ENCODE results near the gene CCDC88C. TPM values are rescaled to one million over a fixed set of nuclear protein-coding genes. Genes with fewer than 3 reads are reported as not detected.

Gene CCDC88C
- total RNA-seq, 1 donor: 0.36 TPM

DNA sequence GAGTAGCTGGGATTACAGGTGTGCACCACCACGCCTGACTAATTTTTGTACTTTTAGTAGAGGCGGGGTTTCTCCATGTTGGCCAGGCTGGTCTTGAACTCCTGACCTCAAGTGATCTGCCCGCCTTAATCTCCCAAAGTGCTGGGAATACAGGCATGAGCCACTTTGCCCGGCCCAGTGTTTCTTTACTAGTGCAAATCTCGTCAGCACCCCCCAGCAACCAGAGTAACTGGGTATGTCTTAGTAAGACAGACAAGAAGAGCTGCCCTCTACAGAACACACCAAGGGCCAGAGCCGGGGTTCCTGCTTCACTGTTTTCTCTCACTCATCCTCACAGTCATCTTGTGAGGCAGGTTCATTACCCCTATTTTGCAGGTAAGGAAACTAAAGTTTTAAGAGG lies 94.6 kb downstream of the CCDC88C start:
- Histone ChIP-seq H2AFZ (ENCODE audit: low read length) (peak overlapping the region; percentile 28), H4K20me1 (ENCODE audit: insufficient read depth, low read length) (no peaks in the 10 kb centered on the region), H3K9me3 (ENCODE audit: low read depth, low read length) (no peaks in the 10 kb centered on the region), H3K4me3 (ENCODE audit: insufficient read depth, low read length) (no peak overlapping the region), H3K79me2 (ENCODE audit: insufficient read depth, low read length) (no peaks in the 10 kb centered on the region), H3K27me3 (ENCODE audit: insufficient read depth, low read length) (no peaks in the 10 kb centered on the region), H3K4me1 (ENCODE audit: insufficient read depth, low read length) (peaks cover 10% of the 10 kb centered on the region), H3K4me2 (ENCODE audit: insufficient read depth, low read length) (no peak overlapping the region), H3K27ac (ENCODE audit: low read depth, low read length) (no peak overlapping the region), H3K36me3 (ENCODE audit: insufficient read depth, low read length) (no peaks in the 10 kb centered on the region)
- DNase-seq (ENCODE audit: insufficient read length, low spot score, missing footprints): peak; percentile 53
- TF ChIP-seq, protein P1, sequence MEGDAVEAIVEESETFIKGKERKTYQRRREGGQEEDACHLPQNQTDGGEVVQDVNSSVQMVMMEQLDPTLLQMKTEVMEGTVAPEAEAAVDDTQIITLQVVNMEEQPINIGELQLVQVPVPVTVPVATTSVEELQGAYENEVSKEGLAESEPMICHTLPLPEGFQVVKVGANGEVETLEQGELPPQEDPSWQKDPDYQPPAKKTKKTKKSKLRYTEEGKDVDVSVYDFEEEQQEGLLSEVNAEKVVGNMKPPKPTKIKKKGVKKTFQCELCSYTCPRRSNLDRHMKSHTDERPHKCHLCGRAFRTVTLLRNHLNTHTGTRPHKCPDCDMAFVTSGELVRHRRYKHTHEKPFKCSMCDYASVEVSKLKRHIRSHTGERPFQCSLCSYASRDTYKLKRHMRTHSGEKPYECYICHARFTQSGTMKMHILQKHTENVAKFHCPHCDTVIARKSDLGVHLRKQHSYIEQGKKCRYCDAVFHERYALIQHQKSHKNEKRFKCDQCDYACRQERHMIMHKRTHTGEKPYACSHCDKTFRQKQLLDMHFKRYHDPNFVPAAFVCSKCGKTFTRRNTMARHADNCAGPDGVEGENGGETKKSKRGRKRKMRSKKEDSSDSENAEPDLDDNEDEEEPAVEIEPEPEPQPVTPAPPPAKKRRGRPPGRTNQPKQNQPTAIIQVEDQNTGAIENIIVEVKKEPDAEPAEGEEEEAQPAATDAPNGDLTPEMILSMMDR (IDR thresholded peaks at IDR 0.05; ENCODE audit: extremely low read depth, low read depth, low read length): no peak

DNA sequence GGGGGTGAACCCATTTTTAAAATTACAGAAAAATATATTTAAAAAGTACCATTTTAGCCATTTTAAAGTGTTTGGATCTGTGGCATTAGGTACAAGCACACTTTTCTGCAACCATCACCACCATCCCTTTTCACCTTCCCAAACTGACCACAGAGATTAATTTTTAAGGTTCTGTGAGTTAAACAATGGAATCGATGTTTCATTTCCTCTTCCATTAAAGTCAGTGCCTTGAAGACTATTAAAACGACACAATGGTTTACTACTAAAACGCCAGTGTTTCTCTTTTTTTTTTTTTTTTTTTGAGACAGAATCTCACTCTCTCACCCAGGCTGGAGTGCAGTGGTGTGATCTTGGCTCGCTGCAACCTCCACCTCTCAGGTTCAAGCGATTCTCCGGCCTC lies 95.0 kb downstream of the CCDC88C start:
- H3K36me3 ChIP-seq (ENCODE audit: insufficient read depth, low read length): no peaks in the 10 kb centered on the region

DNA sequence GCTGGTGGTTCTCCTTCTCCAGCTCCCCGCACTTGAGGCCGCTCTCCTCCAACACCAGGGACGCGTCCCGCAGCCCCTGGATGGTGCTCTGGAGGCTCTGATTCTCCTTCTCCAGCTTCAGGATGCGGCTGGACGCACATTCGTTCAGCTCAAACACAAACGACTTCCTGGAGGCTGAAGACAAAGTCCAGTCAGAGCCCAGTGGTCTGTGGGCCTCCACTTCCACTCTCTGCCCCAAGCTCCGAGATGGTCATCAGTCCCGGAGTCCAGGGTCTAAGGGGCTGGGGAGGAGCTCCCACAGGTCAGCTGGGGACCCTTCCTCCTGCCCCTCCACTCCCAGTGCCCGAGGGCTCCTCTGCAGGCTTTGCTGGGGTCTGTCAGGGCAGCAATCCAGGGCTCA lies 96.5 kb downstream of the CCDC88C start:
- TF ChIP-seq, protein P1 (IDR thresholded peaks at IDR 0.05; ENCODE audit: extremely low read depth, low read depth, low read length): no peak
- no peaks in the 10 kb centered on the region for H3K9me3 ChIP-seq (ENCODE audit: low read depth, low read length)
- no peaks in the 10 kb centered on the region for H4K20me1 ChIP-seq (ENCODE audit: insufficient read depth, low read length)

More for the DNA sequence above, 95.0 kb downstream of the CCDC88C start:
- Histone ChIP-seq H3K79me2 (ENCODE audit: insufficient read depth, low read length) (no peaks in the 10 kb centered on the region), H3K4me1 (ENCODE audit: insufficient read depth, low read length) (peaks cover 10% of the 10 kb centered on the region), H3K4me3 (ENCODE audit: insufficient read depth, low read length) (no peak overlapping the region), H3K9me3 (ENCODE audit: low read depth, low read length) (no peaks in the 10 kb centered on the region), H3K27me3 (ENCODE audit: insufficient read depth, low read length) (no peaks in the 10 kb centered on the region), H3K27ac (ENCODE audit: low read depth, low read length) (no peak overlapping the region), H2AFZ (ENCODE audit: low read length) (no peak overlapping the region), H3K4me2 (ENCODE audit: insufficient read depth, low read length) (no peak overlapping the region), H4K20me1 (ENCODE audit: insufficient read depth, low read length) (no peaks in the 10 kb centered on the region)
- no peak for DNase-seq (ENCODE audit: insufficient read length, low spot score, missing footprints)
- TF ChIP-seq, protein P1 (IDR thresholded peaks at IDR 0.05; ENCODE audit: extremely low read depth, low read depth, low read length): no peak

DNA sequence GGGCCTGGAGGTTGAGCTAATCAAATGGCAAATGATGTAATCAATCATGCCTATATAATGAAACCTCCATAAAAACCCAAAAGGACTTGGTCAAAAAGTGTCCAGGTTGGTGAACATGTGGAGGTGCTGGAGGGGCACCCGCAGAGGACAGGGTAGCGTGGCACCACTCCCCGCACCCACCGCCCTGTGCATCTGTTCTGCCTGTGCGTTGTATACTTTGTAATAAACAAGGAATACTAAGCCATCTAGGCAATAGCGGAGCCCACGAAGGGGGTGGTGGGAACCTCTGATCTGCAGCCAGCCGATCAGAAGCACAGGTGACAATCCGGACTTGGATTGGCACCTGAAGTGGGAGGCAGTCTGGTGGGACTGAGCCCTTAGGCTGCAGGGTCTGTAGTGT lies 97.4 kb downstream of the CCDC88C start:
- peak; percentile 23 for DNase-seq (ENCODE audit: insufficient read length, low spot score, missing footprints)
- Histone ChIP-seq H3K4me2 (ENCODE audit: insufficient read depth, low read length) (no peak overlapping the region), H3K36me3 (ENCODE audit: insufficient read depth, low read length) (no peaks in the 10 kb centered on the region), H2AFZ (ENCODE audit: low read length) (no peak overlapping the region), H3K4me1 (ENCODE audit: insufficient read depth, low read length) (peaks cover 10% of the 10 kb centered on the region), H4K20me1 (ENCODE audit: insufficient read depth, low read length) (no peaks in the 10 kb centered on the region), H3K4me3 (ENCODE audit: insufficient read depth, low read length) (no peak overlapping the region), H3K27ac (ENCODE audit: low read depth, low read length) (no peak overlapping the region), H3K9me3 (ENCODE audit: low read depth, low read length) (no peaks in the 10 kb centered on the region), H3K27me3 (ENCODE audit: insufficient read depth, low read length) (no peaks in the 10 kb centered on the region), H3K79me2 (ENCODE audit: insufficient read depth, low read length) (no peaks in the 10 kb centered on the region)
- TF ChIP-seq, protein P1 (IDR thresholded peaks at IDR 0.05; ENCODE audit: extremely low read depth, low read depth, low read length): no peak

More for the DNA sequence above, 96.5 kb downstream of the CCDC88C start:
- DNase-seq (ENCODE audit: insufficient read length, low spot score, missing footprints): no peak
- Histone ChIP-seq H3K4me1 (ENCODE audit: insufficient read depth, low read length) (peaks cover 10% of the 10 kb centered on the region), H3K4me3 (ENCODE audit: insufficient read depth, low read length) (no peak overlapping the region), H3K4me2 (ENCODE audit: insufficient read depth, low read length) (no peak overlapping the region), H3K27me3 (ENCODE audit: insufficient read depth, low read length) (no peaks in the 10 kb centered on the region), H3K79me2 (ENCODE audit: insufficient read depth, low read length) (no peaks in the 10 kb centered on the region), H3K27ac (ENCODE audit: low read depth, low read length) (no peak overlapping the region), H3K36me3 (ENCODE audit: insufficient read depth, low read length) (no peaks in the 10 kb centered on the region), H2AFZ (ENCODE audit: low read length) (no peak overlapping the region)

All from osteoblast (primary cell).